HepG2 (cell line): ENCODE data around the gene IQGAP2. TPM values are rescaled to one million over a fixed set of nuclear protein-coding genes. Genes with fewer than 3 reads are reported as not detected.

Source experiments
- ATAC-seq: fragments of 200-7000 bp; cut with Tn5 transposase; 3 replicates; pipeline ENCODE4 v1.9.1; 2020; ENCODE audit warnings: mild to moderate bottlenecking, moderate library complexity
- BruUV-seq: library from RNA; stranded (reverse); fragments of 400-500 nt; replicated peaks from 2 replicates; lab custom pipeline; 2021; lab: Mats Ljungman, UMichigan
- CTCF ChIA-PET: fragments of 300-600 bp; formaldehyde crosslinking; extraction: SDS; loops from one replicate; lab custom pipeline; 2021; ENCODE audit warnings: low total read pairs, inconsistent platforms, low intra/inter-chr PET ratio; lab: Yijun Ruan, JAX
- POLR2A ChIA-PET: fragments of 350-600 bp; sonication (Branson Sonifier 250); formaldehyde crosslinking; loops from one replicate; lab custom pipeline; 2020; ENCODE audit warnings: antibody characterized with exemption, inconsistent platforms; lab: Yijun Ruan, JAX
- DNase-seq: peaks from one replicate; pipeline ENCODE4 v3.0.0-alpha.2; 2015; ENCODE audit warnings: low spot score
- FAIRE-seq: peaks from 3 replicates; lab custom pipeline; 2011; peaks lifted over from hg19 to GRCh38; lab: Jason Lieb, UNC
- H2AFZ ChIP-seq: one replicate; pipeline ENCODE4 v1.6.1; 2011; ENCODE audit warnings: low read length, inconsistent platforms
- H3K27ac ChIP-seq: fragments of 300-600 bp; 3 replicates; pipeline ENCODE4 v1.8.0; 2011; ENCODE audit warnings: mixed run types, mild to moderate bottlenecking, mixed read lengths, low read length, inconsistent platforms; ENCODE audit not compliant: insufficient read depth; ENCODE audit errors: extremely low read length
- H3K27me3 ChIP-seq, 2 experiments: fragments of 200-600 bp in 1 of 2; 2 replicates in 1 of 2; 3 replicates in 1 of 2; pipeline versions ENCODE4 v1.6.0 to v1.8.0; 2011; ENCODE audit warnings: low read length in 2 of 2, mild to moderate bottlenecking in 2 of 2, moderate library complexity in 2 of 2, inconsistent platforms in 1 of 2; ENCODE audit not compliant: insufficient read depth in 2 of 2, control insufficient read depth in 1 of 2
- H3K36me3 ChIP-seq, 2 experiments: fragments of 200-600 bp in 1 of 2; replicated peaks in 1 of 2; 2 replicates in 1 of 2; 3 replicates in 1 of 2; pipeline versions ENCODE4 v1.5.1 to v1.8.0; 2011; ENCODE audit warnings: low read length in 2 of 2, inconsistent platforms in 1 of 2; ENCODE audit not compliant: insufficient read depth in 2 of 2, control insufficient read depth in 1 of 2
- H3K4me1 ChIP-seq: 2 replicates; pipeline ENCODE4 v1.5.1; 2012; ENCODE audit warnings: low read length, inconsistent platforms; ENCODE audit not compliant: insufficient read depth
- H3K4me2 ChIP-seq: 2 replicates; pipeline ENCODE4 v1.6.0; 2011; ENCODE audit warnings: low read depth, low read length, inconsistent platforms
- H3K4me3 ChIP-seq, 3 experiments: fragments of 200-600 bp in 1 of 3; sonication (generic), shearing (Covaris generic) in 1 of 3; replicated peaks in 1 of 3; 2 replicates each; pipeline ENCODE4 v1.5.1; 2011 to 2016; ENCODE audit warnings: low read length in 3 of 3, inconsistent platforms in 2 of 3, low read depth in 2 of 3, mild to moderate bottlenecking in 2 of 3, control low read depth in 1 of 3, mixed read lengths in 1 of 3; ENCODE audit not compliant: insufficient read depth in 1 of 3
- H3K79me2 ChIP-seq: one replicate; pipeline ENCODE4 v1.6.1; 2011; ENCODE audit warnings: low read length, inconsistent platforms; ENCODE audit not compliant: insufficient read depth
- H3K9ac ChIP-seq: 2 replicates; pipeline ENCODE4 v1.6.0; 2011; ENCODE audit warnings: mild to moderate bottlenecking, low read depth, low read length, inconsistent platforms; ENCODE audit not compliant: insufficient read depth
- H3K9me3 ChIP-seq: 2 replicates; pipeline ENCODE4 v1.5.1; 2012; ENCODE audit warnings: mild to moderate bottlenecking, low read length
- H4K20me1 ChIP-seq: 2 replicates; pipeline ENCODE4 v1.6.0; 2011; ENCODE audit warnings: inconsistent platforms, mild to moderate bottlenecking, low read length, moderate library complexity; ENCODE audit not compliant: insufficient read depth
- CENPX ChIP-seq: sonication (generic); formaldehyde crosslinking; IDR thresholded peaks from 2 replicates; pipeline ENCODE4 v1.9.0; 2021; ENCODE audit warnings: mild to moderate bottlenecking, missing genetic modification reagents, moderate library complexity
- MBNL3 ChIP-seq: fragments of 250-450 bp; sonication (Bioruptor Pico); conservative IDR thresholded peaks from 2 replicates; pipeline ENCODE4 v1.8.0; 2022; ENCODE audit warnings: mild to moderate bottlenecking, inconsistent platforms
- MIXL1 ChIP-seq: IDR thresholded peaks from 2 replicates; pipeline ENCODE4 v1.6.1; 2016
- PAF1 ChIP-seq: IDR thresholded peaks from 2 replicates; pipeline ENCODE4 v1.6.1; 2016; ENCODE audit warnings: missing genetic modification reagents, missing compliant biosample characterization
- RARG ChIP-seq: sonication (generic); formaldehyde crosslinking; IDR thresholded peaks from 2 replicates; pipeline ENCODE4 v1.4.0; 2020; ENCODE audit warnings: low read depth, mild to moderate bottlenecking, missing genetic modification reagents
- SIN3A ChIP-seq: IDR thresholded peaks from 2 replicates; pipeline ENCODE4 v1.6.1; 2011; ENCODE audit warnings: low read depth, mild to moderate bottlenecking, control low read depth, low read length, borderline replicate concordance
- U2AF2 ChIP-seq: fragments of 200-400 bp; formaldehyde crosslinking; IDR thresholded peaks from 2 replicates; pipeline ENCODE4 v1.6.1; 2017; ENCODE audit warnings: low read depth, mild to moderate bottlenecking, low read length
- ZIK1 ChIP-seq: sonication (generic); formaldehyde crosslinking; IDR thresholded peaks from 2 replicates; pipeline ENCODE4 v1.5.0; 2020; ENCODE audit warnings: mild to moderate bottlenecking, low read depth, missing genetic modification reagents, borderline replicate concordance
- ZKSCAN5 ChIP-seq: sonication (generic); formaldehyde crosslinking; IDR thresholded peaks from 2 replicates; pipeline ENCODE4 v1.5.1; 2020; ENCODE audit warnings: mild to moderate bottlenecking, missing genetic modification reagents
- ZNF317 ChIP-seq: sonication (generic); formaldehyde crosslinking; IDR thresholded peaks from 2 replicates; pipeline ENCODE4 v1.5.0; 2020; ENCODE audit warnings: mild to moderate bottlenecking, missing genetic modification reagents
- ZNF350 ChIP-seq: sonication (generic); formaldehyde crosslinking; IDR thresholded peaks from 2 replicates; pipeline ENCODE4 v1.4.0; 2020; ENCODE audit warnings: mild to moderate bottlenecking, low read depth, missing genetic modification reagents, borderline replicate concordance
- ZNF441 ChIP-seq: sonication (generic); formaldehyde crosslinking; IDR thresholded peaks from 2 replicates; pipeline ENCODE4 v1.7.0; 2021; ENCODE audit warnings: missing genetic modification reagents, borderline replicate concordance
- ZNF607 ChIP-seq: sonication (generic); formaldehyde crosslinking; IDR thresholded peaks from 2 replicates; pipeline ENCODE4 v1.5.1; 2020; ENCODE audit warnings: missing genetic modification reagents, mild to moderate bottlenecking, borderline replicate concordance
- ZNF629 ChIP-seq: sonication (generic); formaldehyde crosslinking; conservative IDR thresholded peaks from 2 replicates; pipeline ENCODE4 v1.5.0; 2020; ENCODE audit warnings: missing genetic modification reagents
- WGBS: methylation state at CpG from one replicate; pipeline ENCODE4 v1.1.6; 2017; ENCODE audit warnings: low lambda C conversion rate; 5-methylcytosine and 5-hydroxymethylcytosine counted together
- in situ Hi-C: cut with HindIII; loops from 2 replicates; pipeline ENCODE4 v1.10.0; 2017; ENCODE audit warnings: low pct_unique_long_range_greater_than_20kb; ENCODE audit not compliant: extremely low pct_ligation_motif_present
- intact Hi-C: fragments of 100-400 bp; cut with micrococcal nuclease; formaldehyde crosslinking; loops from one replicate; pipeline ENCODE4 v1.10.0; 2022; ENCODE audit not compliant: unreplicated experiment
- polyA plus RNA-seq, 8 experiments: library from polyadenylated mRNA; depleted of rRNA in 3 of 8; stranded (reverse) in 7 of 8; unstranded in 1 of 8; fragments of >200 nt; fragmentation: Illumina TruSeq in 4 of 8; extraction: Trizol in 4 of 8; gene quantifications; 2 replicates each; pipeline versions ENCODE4 v1.2.1 to v1.2.3, GENCODE V29; 2011 to 2016; ENCODE audit warnings: low read depth in 4 of 8, missing spikeins in 1 of 8, mixed read lengths in 1 of 8; ENCODE audit not compliant: insufficient read depth in 1 of 8
- total RNA-seq, 5 experiments: library from RNA; depleted of rRNA; stranded (reverse); fragments of >200 nt; fragmentation: Illumina TruSeq; extraction: Trizol; gene quantifications; 2 replicates each; pipeline ENCODE4 v1.2.3, GENCODE V29; 2016; ENCODE audit warnings: low read depth in 1 of 5
- TF ChIP-seq, protein P1 (sequence below): sonication (generic); formaldehyde crosslinking; IDR thresholded peaks from 2 replicates; pipeline ENCODE4 v1.4.0; 2020; ENCODE audit warnings: mild to moderate bottlenecking, low read depth, missing genetic modification reagents
- TF ChIP-seq, protein P2 (sequence below): sonication (generic); formaldehyde crosslinking; IDR thresholded peaks from 2 replicates; pipeline ENCODE4 v1.4.0; 2020; ENCODE audit warnings: mild to moderate bottlenecking, missing genetic modification reagents
- TF ChIP-seq, protein P3 (sequence below): sonication (generic); formaldehyde crosslinking; IDR thresholded peaks from 2 replicates; pipeline ENCODE4 v1.8.0; 2022; ENCODE audit warnings: low read depth, missing genetic modification reagents

The IQGAP2 gene
- total and polyA plus RNA-seq, 2 of the 13 experiments (the other 11 are each of a cell fraction or from before 2014, with no cell fraction given), result 35.2 to 83.3 TPM

DNA sequence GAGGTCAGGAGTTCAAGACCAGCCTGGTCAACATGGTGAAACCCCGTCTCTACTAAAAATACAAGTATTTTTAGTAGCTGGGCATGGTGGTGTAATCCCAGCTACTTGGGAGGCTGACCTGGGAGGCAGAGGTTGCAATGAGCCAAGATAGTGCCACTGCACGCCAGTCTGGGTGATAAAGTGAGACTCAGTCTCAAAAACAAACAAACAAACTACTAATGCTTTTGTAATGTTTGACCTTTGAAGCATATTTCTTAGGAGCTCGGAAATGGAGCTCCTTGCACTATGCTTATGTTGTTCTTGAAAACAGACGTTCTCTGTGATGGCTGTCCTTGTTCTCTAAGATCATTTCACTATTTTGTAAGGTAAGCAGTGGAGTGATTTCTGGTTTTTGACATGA is 214.1 kb downstream of the IQGAP2 start:
- ChIA-PET POLR2A (no interaction called here), CTCF (no interaction called here)
- in situ Hi-C loops (no loop called here), intact Hi-C loops (no loop called here)
- Histone ChIP-seq H3K9ac (no peak overlapping the region), H3K4me1 (no peaks in the 10 kb centered on the region), H3K4me3 (no peak overlapping the region), H3K27me3 (no peaks in the 10 kb centered on the region), H3K4me2 (no peak overlapping the region), H3K9me3 (no peaks in the 10 kb centered on the region), H3K27ac (no peak overlapping the region), H2AFZ (no peak overlapping the region), H3K79me2 (no peaks in the 10 kb centered on the region), H3K36me3 (peaks cover 2 to 17% of the 10 kb centered on the region in 2 experiments; a peak in 4 of 5 replicates), H4K20me1 (no peaks in the 10 kb centered on the region)
- TF ChIP-seq SIN3A (no peak), U2AF2 (no peak), ZNF441 (CRISPR knock-in tag) (no peak), ZNF607 (no peak), RARG (CRISPR knock-in tag) (no peak), MIXL1 (CRISPR knock-in tag) (no peak), ZNF350 (CRISPR knock-in tag) (no peak), ZIK1 (CRISPR knock-in tag) (no peak), ZNF317 (CRISPR knock-in tag) (no peak), CENPX (no peak), PAF1 (CRISPR knock-in tag) (no peak), MBNL3 (CRISPR knock-in tag) (no peak), ZNF629 (CRISPR knock-in tag) (no peak), ZKSCAN5 (no peak)
- TF ChIP-seq, protein P1, sequence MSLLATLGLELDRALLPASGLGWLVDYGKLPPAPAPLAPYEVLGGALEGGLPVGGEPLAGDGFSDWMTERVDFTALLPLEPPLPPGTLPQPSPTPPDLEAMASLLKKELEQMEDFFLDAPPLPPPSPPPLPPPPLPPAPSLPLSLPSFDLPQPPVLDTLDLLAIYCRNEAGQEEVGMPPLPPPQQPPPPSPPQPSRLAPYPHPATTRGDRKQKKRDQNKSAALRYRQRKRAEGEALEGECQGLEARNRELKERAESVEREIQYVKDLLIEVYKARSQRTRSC (CRISPR knock-in tag), result no peak
- TF ChIP-seq, protein P2, sequence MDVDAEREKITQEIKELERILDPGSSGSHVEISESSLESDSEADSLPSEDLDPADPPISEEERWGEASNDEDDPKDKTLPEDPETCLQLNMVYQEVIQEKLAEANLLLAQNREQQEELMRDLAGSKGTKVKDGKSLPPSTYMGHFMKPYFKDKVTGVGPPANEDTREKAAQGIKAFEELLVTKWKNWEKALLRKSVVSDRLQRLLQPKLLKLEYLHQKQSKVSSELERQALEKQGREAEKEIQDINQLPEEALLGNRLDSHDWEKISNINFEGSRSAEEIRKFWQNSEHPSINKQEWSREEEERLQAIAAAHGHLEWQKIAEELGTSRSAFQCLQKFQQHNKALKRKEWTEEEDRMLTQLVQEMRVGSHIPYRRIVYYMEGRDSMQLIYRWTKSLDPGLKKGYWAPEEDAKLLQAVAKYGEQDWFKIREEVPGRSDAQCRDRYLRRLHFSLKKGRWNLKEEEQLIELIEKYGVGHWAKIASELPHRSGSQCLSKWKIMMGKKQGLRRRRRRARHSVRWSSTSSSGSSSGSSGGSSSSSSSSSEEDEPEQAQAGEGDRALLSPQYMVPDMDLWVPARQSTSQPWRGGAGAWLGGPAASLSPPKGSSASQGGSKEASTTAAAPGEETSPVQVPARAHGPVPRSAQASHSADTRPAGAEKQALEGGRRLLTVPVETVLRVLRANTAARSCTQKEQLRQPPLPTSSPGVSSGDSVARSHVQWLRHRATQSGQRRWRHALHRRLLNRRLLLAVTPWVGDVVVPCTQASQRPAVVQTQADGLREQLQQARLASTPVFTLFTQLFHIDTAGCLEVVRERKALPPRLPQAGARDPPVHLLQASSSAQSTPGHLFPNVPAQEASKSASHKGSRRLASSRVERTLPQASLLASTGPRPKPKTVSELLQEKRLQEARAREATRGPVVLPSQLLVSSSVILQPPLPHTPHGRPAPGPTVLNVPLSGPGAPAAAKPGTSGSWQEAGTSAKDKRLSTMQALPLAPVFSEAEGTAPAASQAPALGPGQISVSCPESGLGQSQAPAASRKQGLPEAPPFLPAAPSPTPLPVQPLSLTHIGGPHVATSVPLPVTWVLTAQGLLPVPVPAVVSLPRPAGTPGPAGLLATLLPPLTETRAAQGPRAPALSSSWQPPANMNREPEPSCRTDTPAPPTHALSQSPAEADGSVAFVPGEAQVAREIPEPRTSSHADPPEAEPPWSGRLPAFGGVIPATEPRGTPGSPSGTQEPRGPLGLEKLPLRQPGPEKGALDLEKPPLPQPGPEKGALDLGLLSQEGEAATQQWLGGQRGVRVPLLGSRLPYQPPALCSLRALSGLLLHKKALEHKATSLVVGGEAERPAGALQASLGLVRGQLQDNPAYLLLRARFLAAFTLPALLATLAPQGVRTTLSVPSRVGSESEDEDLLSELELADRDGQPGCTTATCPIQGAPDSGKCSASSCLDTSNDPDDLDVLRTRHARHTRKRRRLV (CRISPR knock-in tag), result no peak
- TF ChIP-seq, protein P3, sequence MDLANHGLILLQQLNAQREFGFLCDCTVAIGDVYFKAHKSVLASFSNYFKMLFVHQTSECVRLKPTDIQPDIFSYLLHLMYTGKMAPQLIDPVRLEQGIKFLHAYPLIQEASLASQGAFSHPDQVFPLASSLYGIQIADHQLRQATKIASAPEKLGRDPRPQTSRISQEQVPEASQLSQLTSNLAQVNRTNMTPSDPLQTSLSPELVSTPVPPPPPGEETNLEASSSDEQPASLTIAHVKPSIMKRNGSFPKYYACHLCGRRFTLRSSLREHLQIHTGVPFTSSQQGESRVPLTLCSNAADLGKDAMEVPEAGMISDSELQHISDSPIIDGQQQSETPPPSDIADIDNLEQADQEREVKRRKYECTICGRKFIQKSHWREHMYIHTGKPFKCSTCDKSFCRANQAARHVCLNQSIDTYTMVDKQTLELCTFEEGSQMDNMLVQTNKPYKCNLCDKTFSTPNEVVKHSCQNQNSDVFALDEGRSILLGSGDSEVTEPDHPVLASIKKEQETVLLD (CRISPR knock-in tag), result no peak
- ATAC-seq (no peak), DNase-seq (no peak), FAIRE-seq (no peak)
- no TSS peak for BruUV-seq
- 96% methylated on average over 4 of the region's 4 CpGs for WGBS
